Posterior cingulate gyrus (tissue), 11 donors: Measurements from ENCODE around the gene CRELD1.

Experiments used
- DNase-seq, 10 donors: peaks; one replicate each; pipeline versions ENCODE4 v3.0.0 to v3.0.0-alpha.2; 2020 to 2021; ENCODE audit warnings: mixed read lengths in 3 of 10
- intact Hi-C: fragments of 100-400 bp; cut with DNase I; formaldehyde crosslinking; loops from one replicate; pipeline ENCODE4 v1.15.1; 2023

The CRELD1 gene

GRCh38 chr3:9949626-9950025 is 16.0 kb downstream of the CRELD1 start:
- intact Hi-C loops: no loop called here
- DNase-seq: peak in 1 of 10 donors; percentile 70

GRCh38 chr3:9951126-9951525 is 17.5 kb downstream of the CRELD1 start:
- intact Hi-C loops: no loop called here
- DNase-seq: peak in 2 of 10 donors; percentile 68 to 74

- intact Hi-C loops: no loop called here
- peak in 2 of 10 donors; percentile 66 to 77 for DNase-seq
Measured at GRCh38 chr3:9951598-9951961, 17.9 kb downstream of the CRELD1 start.

- DNase-seq: peak in 7 of 10 donors; percentile 61 to 95 (median 70)
- intact Hi-C loops: no loop called here
Measured at GRCh38 chr3:9951962-9952805, 18.6 kb downstream of the CRELD1 start, which contains the start of gene PRRT3. Gene PRRT3, minus strand, starts transcription at chr3:9952408. Its CDS starts 2,293 bp downstream, at chr3:9950115.

GRCh38 chr3:9955067-9955502 is 21.5 kb downstream of the CRELD1 start:
- DNase-seq: peak in 1 of 10 donors; percentile 67
- intact Hi-C loops: no loop called here

GRCh38 chr3:9955611-9956352 is 22.1 kb downstream of the CRELD1 start:
- DNase-seq: no peak
- intact Hi-C loops: no loop called here

GRCh38 chr3:9957214-9957613 is 23.6 kb downstream of the CRELD1 start:
- peak in 1 of 10 donors; percentile 81 for DNase-seq
- intact Hi-C loops: no loop called here

GRCh38 chr3:9965200-9965875 is 31.7 kb downstream of the CRELD1 start:
- DNase-seq: peak in 1 of 10 donors; percentile 20
- intact Hi-C loops: no loop called here

- DNase-seq: no peak
- intact Hi-C loops: no loop called here
Measured at GRCh38 chr3:9966841-9967240, 33.2 kb downstream of the CRELD1 start.

- peak in 1 of 10 donors; percentile 22 for DNase-seq
- intact Hi-C loops: no loop called here
Measured at GRCh38 chr3:9969632-9970019, 36.0 kb downstream of the CRELD1 start.

GRCh38 chr3:9970020-9970652 is 36.5 kb downstream of the CRELD1 start:
- intact Hi-C loops: no loop called here
- DNase-seq: no peak

GRCh38 chr3:9976721-9977709 is 43.4 kb downstream of the CRELD1 start:
- intact Hi-C loops: no loop called here
- DNase-seq: peak in 2 of 10 donors; percentile 19 to 54

- DNase-seq: no peak
Measured at GRCh38 chr3:9978710-9979305, 45.2 kb downstream of the CRELD1 start.

GRCh38 chr3:9980251-9980650 is 46.6 kb downstream of the CRELD1 start:
- no peak for DNase-seq
- intact Hi-C loops: no loop called here

More at GRCh38 chr3:9978710-9979305, 45.2 kb downstream of the CRELD1 start:
- intact Hi-C loops: no loop called here

- DNase-seq: peak in 1 of 10 donors; percentile 82
- intact Hi-C loops: loop anchor here (5.0 kb wide), 1 partner anchor 41 kb away; the partner anchor contains the start of gene FANCD2
Measured at GRCh38 chr3:9986230-9986725, 52.6 kb downstream of the CRELD1 start.

- no peak for DNase-seq
Measured at GRCh38 chr3:9994086-9994844, 60.6 kb downstream of the CRELD1 start.

More at GRCh38 chr3:9994086-9994844, 60.6 kb downstream of the CRELD1 start:
- intact Hi-C loops: no loop called here
